ENCODE measurements around the gene BHLHE23. TPM values are rescaled to one million over a fixed set of nuclear protein-coding genes. Genes with fewer than 3 reads are reported as not detected.

BHLHE23 gene
- total RNA-seq, 2 experiments from 2014 or later = not detected

- Mint-ChIP-seq H3K36me3 (ENCODE audit: low read depth) (no peaks in the 10 kb centered on the region), H3K4me3 (no peak overlapping the region), H3K4me1 (peaks cover 26% of the 10 kb centered on the region), H3K27ac (no peak overlapping the region), H3K27me3 (peaks cover 45% of the 10 kb centered on the region), H3K9me3 (no peaks in the 10 kb centered on the region)
- CTCF ChIA-PET = interaction anchor here (0.6 to 1.9 kb wide), 21 partner anchors 8 to 289 kb away, joined by 3 to 11 read pairs (median 4); partner anchors contain the start of genes BHLHE23 and TCFL5
- no peak for DNase-seq
- POLR2A ChIA-PET = no interaction called here
Measured at GRCh38 chr20:62972845-62973745, 33.7 kb downstream of the BHLHE23 start.

GRCh38 chr20:62971950-62972844, 34.6 kb downstream of the BHLHE23 start:
- Mint-ChIP-seq H3K4me3 (no peak overlapping the region), H3K9me3 (no peaks in the 10 kb centered on the region), H3K27me3 (peaks cover 45% of the 10 kb centered on the region), H3K4me1 (peaks cover 17% of the 10 kb centered on the region), H3K27ac (peak overlapping the region; percentile 5), H3K36me3 (ENCODE audit: low read depth) (no peaks in the 10 kb centered on the region)
- POLR2A ChIA-PET = no interaction called here
- peak; percentile 86 for DNase-seq
- CTCF ChIA-PET = interaction anchor here (0.6 to 1.9 kb wide), 21 partner anchors 8 to 288 kb away, joined by 3 to 11 read pairs (median 4); partner anchors contain the start of genes BHLHE23 and TCFL5

- H3K9me3 Mint-ChIP-seq = no peaks in the 10 kb centered on the region
- no peak for DNase-seq
- H3K4me3 Mint-ChIP-seq = no peak overlapping the region
- ChIA-PET POLR2A (no interaction called here), CTCF (interaction anchor here (1.2 to 1.9 kb wide), 5 partner anchors 14 to 84 kb away, joined by 3 to 6 read pairs (median 6); no protein-coding TSS in a partner anchor)
- H3K27me3 Mint-ChIP-seq = peaks cover 41% of the 10 kb centered on the region
- H3K36me3 Mint-ChIP-seq (ENCODE audit: low read depth) = no peaks in the 10 kb centered on the region
- H3K27ac Mint-ChIP-seq = peak overlapping the region; percentile 5
- peaks cover 15% of the 10 kb centered on the region for H3K4me1 Mint-ChIP-seq
Measured at GRCh38 chr20:62971211-62971949, 35.4 kb downstream of the BHLHE23 start.

GRCh38 chr20:62970307-62971210, 36.2 kb downstream of the BHLHE23 start:
- no peak for DNase-seq
- POLR2A ChIA-PET = no interaction called here
- CTCF ChIA-PET = interaction anchor here (1.2 to 1.6 kb wide), 2 partner anchors 14 to 39 kb away, joined by 6 read pairs; no protein-coding TSS in a partner anchor
- Mint-ChIP-seq H3K27ac (no peak overlapping the region), H3K9me3 (no peaks in the 10 kb centered on the region), H3K4me1 (peaks cover 13% of the 10 kb centered on the region), H3K27me3 (peaks cover 35% of the 10 kb centered on the region), H3K36me3 (ENCODE audit: low read depth) (no peaks in the 10 kb centered on the region), H3K4me3 (no peak overlapping the region)

GRCh38 chr20:62969939-62970306, 36.8 kb downstream of the BHLHE23 start:
- Mint-ChIP-seq H3K4me3 (no peak overlapping the region), H3K4me1 (peaks cover 13% of the 10 kb centered on the region), H3K27me3 (peaks cover 32% of the 10 kb centered on the region), H3K36me3 (ENCODE audit: low read depth) (no peaks in the 10 kb centered on the region), H3K27ac (no peak overlapping the region), H3K9me3 (no peaks in the 10 kb centered on the region)
- no peak for DNase-seq
- POLR2A ChIA-PET = no interaction called here
- CTCF ChIA-PET = interaction anchor here (1.2 to 1.6 kb wide), 2 partner anchors 13 to 39 kb away, joined by 6 read pairs; no protein-coding TSS in a partner anchor

GRCh38 chr20:62969179-62969760, 37.5 kb downstream of the BHLHE23 start:
- H3K27me3 Mint-ChIP-seq = peaks cover 26% of the 10 kb centered on the region
- CTCF ChIA-PET = interaction anchor here (1.6 kb wide), 1 partner anchor 12 kb away, joined by 6 read pairs; no protein-coding TSS in a partner anchor

GRCh38 chr20:62968378-62969178, 38.2 kb downstream of the BHLHE23 start:
- no peak overlapping the region for H3K4me3 Mint-ChIP-seq
- DNase-seq = no peak
- H3K27ac Mint-ChIP-seq = no peak overlapping the region
- no peaks in the 10 kb centered on the region for H3K36me3 Mint-ChIP-seq (ENCODE audit: low read depth)
- ChIA-PET CTCF (interaction anchor here (1.6 kb wide), 1 partner anchor 9 kb away, joined by 3 read pairs; no protein-coding TSS in a partner anchor), POLR2A (no interaction called here)
- peaks cover 19% of the 10 kb centered on the region for H3K27me3 Mint-ChIP-seq
- H3K4me1 Mint-ChIP-seq = peaks cover 13% of the 10 kb centered on the region
- H3K9me3 Mint-ChIP-seq = no peaks in the 10 kb centered on the region

More at GRCh38 chr20:62969179-62969760, 37.5 kb downstream of the BHLHE23 start:
- POLR2A ChIA-PET = no interaction called here
- Mint-ChIP-seq H3K27ac (no peak overlapping the region), H3K4me1 (peaks cover 13% of the 10 kb centered on the region), H3K9me3 (no peaks in the 10 kb centered on the region), H3K36me3 (ENCODE audit: low read depth) (no peaks in the 10 kb centered on the region), H3K4me3 (no peak overlapping the region)
- no peak for DNase-seq

- Mint-ChIP-seq H3K27ac (no peak overlapping the region), H3K27me3 (peaks cover 13% of the 10 kb centered on the region), H3K4me1 (peaks cover 13% of the 10 kb centered on the region), H3K36me3 (ENCODE audit: low read depth) (no peaks in the 10 kb centered on the region), H3K4me3 (no peak overlapping the region), H3K9me3 (no peaks in the 10 kb centered on the region)
- CTCF ChIA-PET = interaction anchor here (1.3 to 1.6 kb wide), 2 partner anchors 10 to 13 kb away, joined by 3 to 5 read pairs; no protein-coding TSS in a partner anchor
- DNase-seq = no peak
- POLR2A ChIA-PET = no interaction called here
Measured at GRCh38 chr20:62967628-62968351, 39.0 kb downstream of the BHLHE23 start.

- CTCF ChIA-PET = interaction anchor here (0.6 to 1.6 kb wide), 4 partner anchors 10 to 42 kb away, joined by 3 to 5 read pairs (median 3); no protein-coding TSS in a partner anchor
- no peak for DNase-seq
- POLR2A ChIA-PET = no interaction called here
- Mint-ChIP-seq H3K27ac (no peak overlapping the region), H3K4me3 (no peak overlapping the region), H3K4me1 (peaks cover 9% of the 10 kb centered on the region), H3K36me3 (ENCODE audit: low read depth) (no peaks in the 10 kb centered on the region), H3K9me3 (no peaks in the 10 kb centered on the region), H3K27me3 (peaks cover 9% of the 10 kb centered on the region)
Measured at GRCh38 chr20:62967149-62967501, 39.6 kb downstream of the BHLHE23 start.
